Muscle layer of duodenum (tissue), 2 donors: ENCODE data around the gene ANO6.

Experiments used
- H3K27ac ChIP-seq: one replicate; pipeline ENCODE4 v1.7.0; 2013; ENCODE audit warnings: mild to moderate bottlenecking, low read length
- H3K27me3 ChIP-seq: one replicate; pipeline ENCODE4 v1.7.0; 2013; ENCODE audit warnings: low read depth, mild to moderate bottlenecking, control low read depth, low read length
- H3K36me3 ChIP-seq, 2 donors: one replicate each; pipeline ENCODE4 v1.7.0; 2013; ENCODE audit warnings: low read length in 2 of 2, control low read depth in 1 of 2, mild to moderate bottlenecking in 1 of 2; ENCODE audit not compliant: insufficient read depth in 2 of 2, control insufficient read depth in 1 of 2
- H3K4me1 ChIP-seq, 2 donors: one replicate each; pipeline ENCODE4 v1.7.0; 2013; ENCODE audit warnings: low read length in 2 of 2, mild to moderate bottlenecking in 2 of 2, control low read depth in 1 of 2, moderate library complexity in 1 of 2; ENCODE audit not compliant: insufficient read depth in 2 of 2, control insufficient read depth in 1 of 2
- H3K4me3 ChIP-seq, 2 donors: one replicate each; pipeline ENCODE4 v1.7.0; 2013; ENCODE audit warnings: low read length in 2 of 2, low read depth in 1 of 2, mild to moderate bottlenecking in 1 of 2
- H3K9me3 ChIP-seq, 2 donors: one replicate each; pipeline ENCODE4 v1.7.0; 2013; ENCODE audit warnings: low read length in 2 of 2, control low read depth in 1 of 2, mild to moderate bottlenecking in 1 of 2; ENCODE audit not compliant: control insufficient read depth in 1 of 2
- donor health status: healthy.

Gene ANO6

DNA sequence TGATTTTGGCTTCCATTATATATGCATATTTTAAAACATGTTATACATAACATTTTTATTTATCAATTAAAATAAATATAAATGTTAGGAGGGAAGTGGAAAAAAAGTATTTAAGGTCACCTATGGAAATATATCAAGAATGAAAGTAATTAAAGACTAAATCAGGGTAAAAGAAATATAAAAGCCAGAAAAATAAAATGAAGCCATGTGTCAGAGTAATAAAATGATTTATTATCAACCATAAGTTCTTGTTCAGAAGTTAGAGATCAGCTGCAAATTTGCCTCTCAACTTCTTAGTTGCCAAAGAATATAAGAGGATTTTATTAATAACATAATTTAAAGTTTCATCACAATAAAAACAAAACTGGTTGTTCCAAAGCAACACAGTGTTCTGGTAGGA lies 121.9 kb downstream of the ANO6 start:
- Histone ChIP-seq H3K27ac (no peak overlapping the region), H3K36me3 (no peaks in the 10 kb centered on the region), H3K9me3 (no peaks in the 10 kb centered on the region), H3K27me3 (no peaks in the 10 kb centered on the region), H3K4me3 (no peak overlapping the region), H3K4me1 (peaks cover 0 to 21% of the 10 kb centered on the region in 2 donors)

DNA sequence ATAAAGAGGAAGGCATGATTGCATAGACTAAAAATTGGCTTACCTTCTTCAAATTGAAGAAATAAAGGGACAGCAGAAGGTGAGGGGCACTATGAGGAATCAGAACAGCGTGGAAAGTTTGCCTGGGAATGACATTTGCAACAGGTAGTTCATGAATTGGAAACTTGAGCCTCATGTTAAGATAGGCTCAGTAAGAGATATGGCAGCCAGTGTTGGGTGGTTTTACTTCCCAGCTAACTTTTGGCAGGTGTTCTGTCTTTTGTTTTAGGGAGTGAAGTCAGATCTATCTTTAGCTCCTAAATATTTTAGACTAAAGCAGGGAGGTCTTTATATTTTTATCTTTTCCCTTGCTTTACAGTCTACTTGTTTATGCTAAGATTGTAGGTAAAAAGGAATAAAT lies 122.4 kb downstream of the ANO6 start:
- no peak overlapping the region for H3K4me3 ChIP-seq
- no peaks in the 10 kb centered on the region for H3K9me3 ChIP-seq
- no peaks in the 10 kb centered on the region for H3K36me3 ChIP-seq
- H3K27ac ChIP-seq, result no peak overlapping the region
- H3K27me3 ChIP-seq, result no peaks in the 10 kb centered on the region
- H3K4me1 ChIP-seq, result peaks cover 0 to 21% of the 10 kb centered on the region in 2 donors

DNA sequence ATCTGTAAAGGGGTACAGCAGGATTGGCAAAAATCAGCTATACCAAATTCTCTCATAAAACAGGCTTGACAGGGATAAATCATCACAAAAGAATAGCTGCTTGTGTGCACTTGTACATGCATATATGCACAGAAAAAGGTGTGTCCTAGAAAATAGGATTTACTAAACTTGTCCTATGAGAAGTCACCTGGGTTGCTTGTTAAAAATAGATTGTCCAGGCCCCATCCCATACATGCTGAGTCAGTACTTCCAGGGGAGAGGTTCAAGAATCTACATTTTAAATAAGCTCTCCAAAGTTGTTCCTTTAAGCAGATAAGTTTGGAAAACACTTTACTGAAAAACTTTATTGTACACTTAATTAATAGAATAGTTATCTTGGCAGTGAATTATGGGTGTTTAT lies 123.1 kb downstream of the ANO6 start:
- Histone ChIP-seq H3K4me3 (no peak overlapping the region), H3K27me3 (no peaks in the 10 kb centered on the region), H3K27ac (no peak overlapping the region), H3K4me1 (peaks cover 0 to 21% of the 10 kb centered on the region in 2 donors), H3K36me3 (no peaks in the 10 kb centered on the region), H3K9me3 (no peaks in the 10 kb centered on the region)

GRCh38 chr12:45342171-45342570 lies 126.3 kb downstream of the ANO6 start:
- H3K27me3 ChIP-seq, result no peaks in the 10 kb centered on the region
- no peak overlapping the region for H3K27ac ChIP-seq
- H3K9me3 ChIP-seq, result no peaks in the 10 kb centered on the region
- no peak overlapping the region for H3K4me3 ChIP-seq
- H3K4me1 ChIP-seq, result peaks cover 0 to 21% of the 10 kb centered on the region in 2 donors
- H3K36me3 ChIP-seq, result no peaks in the 10 kb centered on the region

DNA sequence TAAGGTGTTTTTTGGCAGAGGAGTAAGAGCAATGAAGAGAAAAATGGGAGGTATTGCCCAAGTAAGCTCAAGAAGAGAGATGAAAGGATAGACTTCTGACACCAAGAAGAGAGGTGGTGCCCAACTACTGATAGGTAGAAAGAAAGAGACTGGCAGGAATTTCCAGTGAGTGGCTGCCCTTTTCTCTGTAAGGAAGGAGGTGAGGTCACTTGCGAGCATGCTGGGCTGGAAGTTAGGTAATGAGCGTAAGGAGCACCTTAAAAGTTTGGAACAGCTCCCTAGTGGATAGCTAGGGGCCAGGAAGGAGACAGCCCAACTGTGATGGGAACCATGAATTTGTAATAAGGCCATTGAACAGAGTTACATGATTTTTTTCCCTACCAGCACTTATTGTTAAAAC lies 127.0 kb downstream of the ANO6 start:
- Histone ChIP-seq H3K27ac (no peak overlapping the region), H3K36me3 (peaks cover 0 to under 1% of the 10 kb centered on the region in 2 donors)

DNA sequence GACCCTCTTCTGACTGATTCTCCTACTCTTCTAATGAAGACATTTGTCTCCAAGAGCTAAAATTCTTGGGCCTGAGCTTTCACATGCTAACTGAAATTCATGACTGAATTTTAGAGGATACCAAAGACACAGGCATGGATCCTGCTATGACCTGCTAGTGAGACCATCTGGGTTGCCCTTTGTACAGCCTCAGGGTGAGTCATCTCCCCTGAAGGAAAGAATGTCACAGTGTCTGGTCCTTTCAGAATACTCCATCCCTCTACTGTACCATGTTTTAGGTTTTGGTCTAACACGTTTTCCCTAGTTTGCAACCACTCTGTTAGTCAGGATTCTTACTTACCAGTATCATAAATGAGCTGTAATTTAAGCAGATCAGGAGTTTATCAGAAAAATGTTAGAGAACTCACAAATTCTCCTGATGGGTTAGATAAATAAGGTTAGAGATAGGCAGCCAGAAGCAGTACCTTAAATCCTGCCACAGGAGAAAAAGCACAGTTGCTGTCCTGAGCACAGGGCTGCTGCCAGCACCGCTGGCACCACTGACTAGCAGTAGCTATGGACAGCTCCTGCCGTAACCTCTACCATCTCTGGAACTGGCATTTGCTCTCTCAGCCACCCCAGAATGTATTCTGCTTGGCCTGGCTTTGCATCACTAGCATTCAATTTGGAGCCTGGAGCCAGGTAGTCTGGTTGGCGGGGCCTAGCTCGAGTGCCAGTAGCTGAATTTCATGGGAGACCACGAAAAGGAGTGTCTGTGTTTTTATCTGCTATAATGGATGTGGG lies 127.6 kb downstream of the ANO6 start:
- H3K36me3 ChIP-seq, result peaks cover 5 to 6% of the 10 kb centered on the region in 2 donors
- no peaks in the 10 kb centered on the region for H3K27me3 ChIP-seq
- no peak overlapping the region for H3K27ac ChIP-seq
- H3K4me3 ChIP-seq, result no peak overlapping the region
- peaks cover 0 to 15% of the 10 kb centered on the region in 2 donors for H3K4me1 ChIP-seq
- H3K9me3 ChIP-seq, result no peaks in the 10 kb centered on the region

More for the DNA sequence above, 127.0 kb downstream of the ANO6 start:
- no peaks in the 10 kb centered on the region for H3K27me3 ChIP-seq
- H3K9me3 ChIP-seq, result no peaks in the 10 kb centered on the region
- peaks cover 0 to 21% of the 10 kb centered on the region in 2 donors for H3K4me1 ChIP-seq
- no peak overlapping the region for H3K4me3 ChIP-seq

DNA sequence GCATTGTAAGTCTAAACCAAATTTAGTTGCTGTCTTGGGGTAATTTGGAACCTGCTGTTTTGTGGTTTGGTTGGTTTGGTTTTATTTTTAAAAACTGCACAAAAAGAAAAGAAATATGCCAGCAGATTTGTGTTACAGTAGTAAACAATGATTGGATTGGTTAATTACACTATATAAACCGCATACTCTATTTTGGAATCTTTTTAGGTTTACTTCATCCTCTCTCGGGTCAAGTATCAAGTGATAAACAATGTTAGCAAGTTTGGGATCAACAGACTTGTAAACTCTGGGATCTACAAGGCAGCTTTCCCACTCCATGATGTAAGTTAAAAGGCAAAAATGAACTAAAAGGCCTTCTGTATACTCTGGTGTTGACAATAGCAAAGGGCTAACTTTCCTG lies 132.4 kb downstream of the ANO6 start:
- no peaks in the 10 kb centered on the region for H3K27me3 ChIP-seq
- no peaks in the 10 kb centered on the region for H3K4me1 ChIP-seq
- H3K36me3 ChIP-seq, result peaks cover 24 to 27% of the 10 kb centered on the region in 2 donors
- no peak overlapping the region for H3K4me3 ChIP-seq
- no peak overlapping the region for H3K27ac ChIP-seq
- no peaks in the 10 kb centered on the region for H3K9me3 ChIP-seq

DNA sequence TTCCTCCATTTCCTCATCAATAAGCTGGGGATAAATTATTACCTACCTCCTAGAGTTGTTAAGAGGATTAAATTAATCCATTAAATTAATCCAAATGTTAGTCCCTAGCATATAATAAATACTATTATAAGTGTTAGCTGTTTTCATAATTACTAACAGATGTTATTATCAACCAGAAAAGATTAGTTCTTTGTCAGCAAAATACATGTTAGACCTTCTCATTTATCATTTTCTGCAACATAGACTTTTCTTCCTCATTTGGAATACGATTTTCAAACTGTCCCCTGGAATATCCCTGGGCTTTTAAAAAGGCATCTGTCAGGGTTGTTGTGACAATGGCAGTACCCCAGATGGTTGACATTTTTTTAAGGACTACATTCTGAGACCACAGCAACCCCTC lies 133.1 kb downstream of the ANO6 start:
- Histone ChIP-seq H3K4me3 (no peak overlapping the region), H3K9me3 (no peaks in the 10 kb centered on the region), H3K36me3 (peaks cover 24 to 27% of the 10 kb centered on the region in 2 donors), H3K4me1 (no peaks in the 10 kb centered on the region), H3K27ac (no peak overlapping the region), H3K27me3 (no peaks in the 10 kb centered on the region)

GRCh38 chr12:45349916-45350315 lies 134.0 kb downstream of the ANO6 start:
- H3K9me3 ChIP-seq, result no peaks in the 10 kb centered on the region
- H3K4me1 ChIP-seq, result no peaks in the 10 kb centered on the region
- H3K27me3 ChIP-seq, result no peaks in the 10 kb centered on the region
- no peak overlapping the region for H3K27ac ChIP-seq
- H3K36me3 ChIP-seq, result peaks cover 24 to 27% of the 10 kb centered on the region in 2 donors
- H3K4me3 ChIP-seq, result no peak overlapping the region

DNA sequence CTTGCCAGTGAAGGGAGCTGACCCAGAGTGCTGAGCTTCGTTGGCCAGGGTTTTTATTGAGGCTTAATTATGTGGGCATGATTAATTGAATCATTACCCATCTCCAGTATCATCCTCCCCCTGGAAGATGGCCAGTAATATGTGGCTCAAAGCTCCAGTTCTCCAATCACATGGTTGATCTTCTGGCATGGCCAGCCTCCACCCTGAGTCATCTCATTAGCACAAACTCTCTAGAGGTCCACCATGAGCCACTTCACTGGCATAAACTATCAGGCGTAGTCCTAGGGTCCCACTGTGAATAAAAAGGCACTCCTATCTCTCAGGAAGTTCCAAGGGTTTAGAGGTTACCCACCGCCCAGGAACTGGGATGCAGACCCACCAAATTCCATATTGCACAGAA lies 135.0 kb downstream of the ANO6 start:
- no peaks in the 10 kb centered on the region for H3K27me3 ChIP-seq
- no peaks in the 10 kb centered on the region for H3K9me3 ChIP-seq
- H3K4me1 ChIP-seq, result no peaks in the 10 kb centered on the region
- H3K27ac ChIP-seq, result no peak overlapping the region
- no peak overlapping the region for H3K4me3 ChIP-seq
- peaks cover 24 to 27% of the 10 kb centered on the region in 2 donors for H3K36me3 ChIP-seq

GRCh38 chr12:45351921-45352670 lies 136.2 kb downstream of the ANO6 start:
- no peak overlapping the region for H3K4me3 ChIP-seq
- peaks cover 24 to 27% of the 10 kb centered on the region in 2 donors for H3K36me3 ChIP-seq
- no peaks in the 10 kb centered on the region for H3K27me3 ChIP-seq
- peaks cover under 1 to 7% of the 10 kb centered on the region in 2 donors for H3K4me1 ChIP-seq
- no peaks in the 10 kb centered on the region for H3K9me3 ChIP-seq
- peak overlapping the region; percentile 17 for H3K27ac ChIP-seq
